Hepatocyte (in vitro differentiated cells): Measurements from ENCODE around the gene SLC10A1. TPM values are rescaled to one million over a fixed set of nuclear protein-coding genes. Genes with fewer than 3 reads are reported as not detected.

ENCODE experiments used
- DNase-seq: peaks from one replicate; pipeline ENCODE4 v3.0.0-alpha.2; 2016; ENCODE audit warnings: low spot score
- H2AFZ ChIP-seq: fragments of 200-600 bp; sonication (generic); 2 replicates; pipeline ENCODE4 v1.6.0; 2016; ENCODE audit warnings: antibody characterized with exemption, mild to moderate bottlenecking
- H3K27ac ChIP-seq: fragments of 200-600 bp; sonication (generic); 2 replicates; pipeline ENCODE4 v1.5.1; 2016; ENCODE audit warnings: mild to moderate bottlenecking
- H3K27me3 ChIP-seq: fragments of 200-600 bp; sonication (generic); 2 replicates; pipeline ENCODE4 v1.6.1; 2016
- H3K36me3 ChIP-seq: fragments of 200-600 bp; sonication (generic); replicated peaks from 2 replicates; pipeline ENCODE4 v1.5.1; 2016; ENCODE audit warnings: low read depth; ENCODE audit not compliant: insufficient read depth
- H3K4me1 ChIP-seq: fragments of 200-600 bp; sonication (generic); 2 replicates; pipeline ENCODE4 v1.5.1; 2016; ENCODE audit warnings: mild to moderate bottlenecking, moderate library complexity; ENCODE audit not compliant: insufficient read depth
- H3K4me2 ChIP-seq: fragments of 200-600 bp; sonication (generic); 2 replicates; pipeline ENCODE4 v1.6.0; 2016
- H3K4me3 ChIP-seq: fragments of 200-600 bp; sonication (generic); 2 replicates; pipeline ENCODE4 v1.5.1; 2016; ENCODE audit warnings: mild to moderate bottlenecking
- H3K79me2 ChIP-seq: fragments of 200-600 bp; sonication (generic); 2 replicates; pipeline ENCODE4 v1.6.0; 2017; ENCODE audit warnings: mild to moderate bottlenecking
- H3K9me2 ChIP-seq: fragments of 200-600 bp; sonication (generic); replicated peaks from 2 replicates; pipeline ENCODE4 v1.6.0; 2017; ENCODE audit warnings: mild to moderate bottlenecking; ENCODE audit not compliant: insufficient read depth
- H3K9me3 ChIP-seq: fragments of 200-600 bp; sonication (generic); 2 replicates; pipeline ENCODE4 v1.5.1; 2016; ENCODE audit warnings: low read depth, mild to moderate bottlenecking
- H4K20me1 ChIP-seq: fragments of 200-600 bp; sonication (generic); 2 replicates; pipeline ENCODE4 v1.6.0; 2016; ENCODE audit warnings: mild to moderate bottlenecking; ENCODE audit not compliant: insufficient read depth, poor library complexity, severe bottlenecking
- EZH2 ChIP-seq: fragments of 200-600 bp; sonication (generic); IDR thresholded peaks from 2 replicates; pipeline ENCODE4 v1.6.1; 2016; ENCODE audit warnings: antibody characterized with exemption, mild to moderate bottlenecking, borderline replicate concordance
- EZH2phosphoT487 ChIP-seq: fragments of 200-600 bp; sonication (generic); IDR thresholded peaks from one replicate; pipeline ENCODE4 v1.6.1; 2018; ENCODE audit warnings: antibody characterized with exemption, mild to moderate bottlenecking, low read depth, moderate library complexity; ENCODE audit not compliant: unreplicated experiment, severe bottlenecking
- WGBS: methylation state at CpG from one replicate; pipeline ENCODE4 v1.1.6; 2016; ENCODE audit warnings: low lambda C conversion rate; ENCODE audit errors: missing lambda C conversion rate; 5-methylcytosine and 5-hydroxymethylcytosine counted together
- polyA plus RNA-seq: library from polyadenylated mRNA; unstranded; fragments of >200 nt; fragmentation: Nextera tagmentation; extraction: Ambion mirVana; gene quantifications from 2 replicates; pipeline ENCODE4 v1.2.1, GENCODE V29; 2016
- total RNA-seq: library from RNA; depleted of rRNA; stranded (reverse); fragments of >200 nt; gene quantifications from 2 replicates; pipeline ENCODE4 v1.2.3, GENCODE V29; 2014
- TF ChIP-seq, protein P1 (sequence below): fragments of 200-600 bp; sonication (generic); IDR thresholded peaks from 2 replicates; pipeline ENCODE4 v1.5.1; 2016; ENCODE audit warnings: antibody characterized with exemption, mild to moderate bottlenecking; ENCODE audit not compliant: poor library complexity

SLC10A1 gene
- total and polyA plus RNA-seq, 2 experiments from 2014 or later = 2.9 to 3.0 TPM

DNA sequence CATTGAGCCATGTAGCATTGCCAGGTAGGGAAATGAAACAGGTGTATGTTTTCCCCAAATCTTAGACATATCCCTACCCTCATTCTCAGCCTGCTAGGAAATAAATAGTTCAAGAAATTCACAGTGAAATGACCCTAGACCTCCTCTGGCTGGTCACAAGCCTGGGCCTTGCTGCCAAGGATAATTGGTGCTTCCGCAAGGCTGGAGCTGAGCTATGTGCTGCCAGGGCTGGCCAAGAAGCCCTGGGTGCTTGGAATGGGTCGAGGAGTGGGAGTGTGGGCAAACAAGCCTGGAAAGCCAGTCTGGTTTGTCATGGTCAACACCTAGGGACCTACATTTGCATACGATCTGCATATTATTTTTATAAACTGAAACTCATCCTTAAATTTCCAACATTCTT, 31.3 kb upstream of the SLC10A1 start:
- no peak overlapping the region for H3K4me3 ChIP-seq
- no peaks in the 10 kb centered on the region for H3K79me2 ChIP-seq
- H3K36me3 ChIP-seq = no peaks in the 10 kb centered on the region
- H4K20me1 ChIP-seq = no peaks in the 10 kb centered on the region
- TF ChIP-seq, protein P1, sequence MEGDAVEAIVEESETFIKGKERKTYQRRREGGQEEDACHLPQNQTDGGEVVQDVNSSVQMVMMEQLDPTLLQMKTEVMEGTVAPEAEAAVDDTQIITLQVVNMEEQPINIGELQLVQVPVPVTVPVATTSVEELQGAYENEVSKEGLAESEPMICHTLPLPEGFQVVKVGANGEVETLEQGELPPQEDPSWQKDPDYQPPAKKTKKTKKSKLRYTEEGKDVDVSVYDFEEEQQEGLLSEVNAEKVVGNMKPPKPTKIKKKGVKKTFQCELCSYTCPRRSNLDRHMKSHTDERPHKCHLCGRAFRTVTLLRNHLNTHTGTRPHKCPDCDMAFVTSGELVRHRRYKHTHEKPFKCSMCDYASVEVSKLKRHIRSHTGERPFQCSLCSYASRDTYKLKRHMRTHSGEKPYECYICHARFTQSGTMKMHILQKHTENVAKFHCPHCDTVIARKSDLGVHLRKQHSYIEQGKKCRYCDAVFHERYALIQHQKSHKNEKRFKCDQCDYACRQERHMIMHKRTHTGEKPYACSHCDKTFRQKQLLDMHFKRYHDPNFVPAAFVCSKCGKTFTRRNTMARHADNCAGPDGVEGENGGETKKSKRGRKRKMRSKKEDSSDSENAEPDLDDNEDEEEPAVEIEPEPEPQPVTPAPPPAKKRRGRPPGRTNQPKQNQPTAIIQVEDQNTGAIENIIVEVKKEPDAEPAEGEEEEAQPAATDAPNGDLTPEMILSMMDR = no peak
- TF ChIP-seq EZH2phosphoT487 (no peak), EZH2 (no peak)
- H3K9me3 ChIP-seq = no peaks in the 10 kb centered on the region
- no peaks in the 10 kb centered on the region for H3K27me3 ChIP-seq
- H3K4me2 ChIP-seq = no peak overlapping the region
- no peak overlapping the region for H3K27ac ChIP-seq
- no peak for DNase-seq
- H3K4me1 ChIP-seq = no peaks in the 10 kb centered on the region
- WGBS = 97% methylated on average over 3 of the region's 3 CpGs
- H3K9me2 ChIP-seq = no peaks in the 10 kb centered on the region
- no peak overlapping the region for H2AFZ ChIP-seq

DNA sequence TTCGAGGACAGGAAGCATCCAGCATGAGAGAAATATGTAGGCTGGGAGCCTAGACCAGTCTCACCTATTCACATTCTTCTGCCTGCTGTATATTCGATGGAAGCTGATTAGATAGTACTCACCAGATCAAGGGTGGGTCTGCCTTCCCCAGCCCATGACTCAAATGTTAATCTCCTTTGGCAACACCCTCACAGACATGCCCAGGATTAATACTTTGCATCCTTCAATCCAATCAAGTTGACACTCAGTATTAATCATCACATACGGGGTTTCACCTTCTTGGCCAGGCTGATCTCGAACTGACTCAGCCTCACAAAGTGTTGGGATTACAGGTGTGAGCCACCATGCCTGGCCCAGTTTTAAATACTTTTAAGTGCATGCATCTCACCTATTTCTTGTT, 30.5 kb upstream of the SLC10A1 start:
- WGBS = 63% methylated on average over 4 of the region's 4 CpGs
- Histone ChIP-seq H3K4me3 (no peak overlapping the region), H3K27me3 (no peaks in the 10 kb centered on the region), H3K4me2 (no peak overlapping the region), H3K79me2 (no peaks in the 10 kb centered on the region), H3K36me3 (no peaks in the 10 kb centered on the region), H3K9me3 (no peaks in the 10 kb centered on the region), H3K9me2 (no peaks in the 10 kb centered on the region), H3K27ac (no peak overlapping the region), H3K4me1 (no peaks in the 10 kb centered on the region), H2AFZ (no peak overlapping the region), H4K20me1 (no peaks in the 10 kb centered on the region)
- no peak for DNase-seq
- TF ChIP-seq, protein P1 = no peak
- no peak for TF ChIP-seq EZH2
- TF ChIP-seq EZH2phosphoT487 = no peak

DNA sequence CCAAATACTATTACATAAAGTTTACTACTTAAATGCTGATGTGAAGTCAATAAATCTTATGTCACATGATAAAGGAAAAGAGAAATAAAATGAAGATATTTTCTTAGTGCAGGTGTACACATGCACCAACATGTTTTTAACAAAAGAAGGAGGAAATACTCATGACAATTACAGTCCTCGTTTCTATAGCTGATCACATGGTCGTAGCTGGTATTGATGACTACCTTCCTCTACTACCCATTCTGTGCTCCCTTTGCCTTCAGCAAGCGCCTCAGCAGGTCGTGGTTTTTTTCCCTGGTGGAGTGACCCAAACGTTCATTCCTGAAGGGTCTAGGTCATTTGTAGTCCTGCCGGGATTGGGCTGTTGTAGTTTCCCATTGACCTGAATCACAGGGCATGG, 25.4 kb upstream of the SLC10A1 start:
- Histone ChIP-seq H2AFZ (no peak overlapping the region), H3K4me3 (no peak overlapping the region), H3K27me3 (no peaks in the 10 kb centered on the region), H3K9me2 (no peaks in the 10 kb centered on the region), H3K9me3 (no peaks in the 10 kb centered on the region), H3K4me2 (no peak overlapping the region), H3K27ac (no peak overlapping the region), H3K79me2 (no peaks in the 10 kb centered on the region), H4K20me1 (no peaks in the 10 kb centered on the region), H3K36me3 (no peaks in the 10 kb centered on the region), H3K4me1 (no peaks in the 10 kb centered on the region)
- 85% methylated on average over 6 of the region's 6 CpGs for WGBS
- DNase-seq = no peak
- TF ChIP-seq, protein P1 = no peak
- no peak for TF ChIP-seq EZH2
- no peak for TF ChIP-seq EZH2phosphoT487

DNA sequence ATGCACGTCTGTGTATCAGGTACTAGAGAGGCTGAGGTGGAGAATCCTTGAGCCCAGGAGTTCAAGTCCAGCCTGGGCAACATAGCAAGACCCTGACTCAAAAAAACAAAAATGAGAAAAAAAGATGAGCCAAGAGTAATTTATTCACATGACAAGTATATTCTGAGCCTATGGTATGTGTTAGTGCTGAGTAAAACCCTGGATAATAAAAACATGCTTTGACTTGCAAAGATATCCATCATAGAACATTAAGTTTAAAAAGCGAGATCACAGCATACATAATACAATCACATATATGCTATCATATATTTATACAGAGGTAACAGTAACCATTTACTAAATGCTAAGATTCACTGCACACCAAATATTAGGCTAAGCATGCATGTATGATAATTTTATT, 23.9 kb upstream of the SLC10A1 start:
- Histone ChIP-seq H3K4me3 (no peak overlapping the region), H3K79me2 (no peaks in the 10 kb centered on the region), H4K20me1 (no peaks in the 10 kb centered on the region), H3K36me3 (no peaks in the 10 kb centered on the region), H3K27me3 (no peaks in the 10 kb centered on the region), H3K27ac (no peak overlapping the region), H3K9me2 (no peaks in the 10 kb centered on the region), H2AFZ (no peak overlapping the region), H3K4me1 (no peaks in the 10 kb centered on the region), H3K9me3 (no peaks in the 10 kb centered on the region), H3K4me2 (no peak overlapping the region)
- TF ChIP-seq EZH2phosphoT487 = no peak
- TF ChIP-seq, protein P1 = no peak
- no peak for TF ChIP-seq EZH2
- no peak for DNase-seq
- 88% methylated on average over 2 of the region's 2 CpGs for WGBS
